OCI-LY3 (cell line): ENCODE results near the gene ATP8A2.

Experiments used
- H2AFZ ChIP-seq: fragments of 200-600, 300-600 bp; shearing (Covaris generic); 2 replicates; pipeline ENCODE4 v1.6.0; 2014; ENCODE audit warnings: antibody characterized with exemption, low read depth, low read length
- H3K27ac ChIP-seq: fragments of 200-600, 300-600 bp; sonication (generic); 2 replicates; pipeline ENCODE4 v1.5.1; 2014; ENCODE audit warnings: mild to moderate bottlenecking, low read length, moderate library complexity, mixed read lengths
- H3K27me3 ChIP-seq: fragments of 200-600, 300-600 bp; sonication (generic); 2 replicates; pipeline ENCODE4 v1.6.1; 2014; ENCODE audit warnings: low read depth, low read length, mixed read lengths
- H3K36me3 ChIP-seq: fragments of 200-600, 300-600 bp; sonication (generic); replicated peaks from 2 replicates; pipeline ENCODE3; 2014; ENCODE audit warnings: low read depth, low read length, mixed read lengths
- H3K4me1 ChIP-seq: fragments of 300-600, 200-600 bp; sonication (generic); 2 replicates; pipeline ENCODE4 v1.6.1; 2014; ENCODE audit warnings: low read length, mixed read lengths
- H3K4me2 ChIP-seq: fragments of 200-600, 300-600 bp; sonication (generic); 2 replicates; pipeline ENCODE4 v1.6.1; 2014; ENCODE audit warnings: low read length, mixed read lengths
- H3K4me3 ChIP-seq: fragments of 300-600, 200-600 bp; sonication (generic); 2 replicates; pipeline ENCODE4 v1.5.1; 2014; ENCODE audit warnings: antibody characterized with exemption, mild to moderate bottlenecking, low read length, moderate library complexity
- H3K79me2 ChIP-seq: fragments of 300-600, 200-600 bp; shearing (Covaris generic); 2 replicates; pipeline ENCODE4 v1.6.1; 2014; ENCODE audit warnings: mild to moderate bottlenecking, low read length, mixed read lengths
- H3K9ac ChIP-seq: fragments of 300-600, 200-600 bp; shearing (Covaris generic); 2 replicates; pipeline ENCODE4 v1.6.0; 2014; ENCODE audit warnings: mild to moderate bottlenecking, low read length, moderate library complexity
- H3K9me3 ChIP-seq: fragments of 200-600, 300-600 bp; shearing (Covaris generic); 2 replicates; pipeline ENCODE4 v1.6.1; 2014; ENCODE audit warnings: low read length, mixed read lengths; ENCODE audit not compliant: insufficient read depth
- H4K20me1 ChIP-seq: fragments of 200-600, 300-600 bp; sonication (generic); 2 replicates; pipeline ENCODE4 v1.6.1; 2016; ENCODE audit warnings: low read length, mixed read lengths; ENCODE audit not compliant: insufficient read depth
- EZH2phosphoT487 ChIP-seq: fragments of 200-600 bp; shearing (Covaris generic); IDR thresholded peaks from 2 replicates; pipeline ENCODE4 v1.6.1; 2018; ENCODE audit warnings: antibody characterized with exemption, mixed run types, low read depth
- TF ChIP-seq, protein P1 (sequence below): fragments of 200-600, 300-600 bp; sonication (generic); IDR thresholded peaks from 2 replicates; pipeline ENCODE4 v1.5.1; 2014; ENCODE audit warnings: antibody characterized with exemption, low read length, low read depth

Gene ATP8A2

DNA sequence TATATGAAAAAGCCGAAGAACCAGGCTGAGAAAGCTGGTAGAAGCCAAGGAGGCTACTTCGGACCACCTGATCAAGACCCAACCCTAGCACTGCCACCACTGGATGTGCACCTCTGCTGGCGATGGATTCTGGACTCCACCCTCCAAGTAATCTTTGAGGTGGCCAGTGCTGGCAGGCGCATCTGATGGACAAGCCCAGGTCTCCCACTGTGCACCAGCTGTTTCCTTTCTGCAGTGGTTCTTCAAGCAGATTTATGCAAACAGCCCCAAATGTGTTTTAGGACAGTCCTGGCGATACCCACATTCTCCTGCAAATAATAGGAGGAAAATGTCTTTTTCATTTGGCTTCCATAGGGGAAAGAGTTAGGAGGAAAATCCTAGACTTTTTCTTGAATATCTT lies 507.7 kb downstream of the ATP8A2 start:
- Histone ChIP-seq H3K27ac (no peak overlapping the region), H4K20me1 (no peaks in the 10 kb centered on the region), H3K79me2 (no peaks in the 10 kb centered on the region), H3K4me2 (no peak overlapping the region), H3K36me3 (no peaks in the 10 kb centered on the region), H3K4me1 (no peaks in the 10 kb centered on the region), H3K9ac (no peak overlapping the region), H3K27me3 (peaks cover 8% of the 10 kb centered on the region), H3K4me3 (no peak overlapping the region), H3K9me3 (no peaks in the 10 kb centered on the region), H2AFZ (no peak overlapping the region)
- TF ChIP-seq, protein P1, sequence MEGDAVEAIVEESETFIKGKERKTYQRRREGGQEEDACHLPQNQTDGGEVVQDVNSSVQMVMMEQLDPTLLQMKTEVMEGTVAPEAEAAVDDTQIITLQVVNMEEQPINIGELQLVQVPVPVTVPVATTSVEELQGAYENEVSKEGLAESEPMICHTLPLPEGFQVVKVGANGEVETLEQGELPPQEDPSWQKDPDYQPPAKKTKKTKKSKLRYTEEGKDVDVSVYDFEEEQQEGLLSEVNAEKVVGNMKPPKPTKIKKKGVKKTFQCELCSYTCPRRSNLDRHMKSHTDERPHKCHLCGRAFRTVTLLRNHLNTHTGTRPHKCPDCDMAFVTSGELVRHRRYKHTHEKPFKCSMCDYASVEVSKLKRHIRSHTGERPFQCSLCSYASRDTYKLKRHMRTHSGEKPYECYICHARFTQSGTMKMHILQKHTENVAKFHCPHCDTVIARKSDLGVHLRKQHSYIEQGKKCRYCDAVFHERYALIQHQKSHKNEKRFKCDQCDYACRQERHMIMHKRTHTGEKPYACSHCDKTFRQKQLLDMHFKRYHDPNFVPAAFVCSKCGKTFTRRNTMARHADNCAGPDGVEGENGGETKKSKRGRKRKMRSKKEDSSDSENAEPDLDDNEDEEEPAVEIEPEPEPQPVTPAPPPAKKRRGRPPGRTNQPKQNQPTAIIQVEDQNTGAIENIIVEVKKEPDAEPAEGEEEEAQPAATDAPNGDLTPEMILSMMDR: no peak
- TF ChIP-seq EZH2phosphoT487: no peak

- Histone ChIP-seq H3K4me1 (no peaks in the 10 kb centered on the region), H3K27me3 (peaks cover 8% of the 10 kb centered on the region), H4K20me1 (no peaks in the 10 kb centered on the region), H3K79me2 (no peaks in the 10 kb centered on the region), H3K4me3 (no peak overlapping the region), H2AFZ (no peak overlapping the region), H3K9me3 (no peaks in the 10 kb centered on the region), H3K36me3 (no peaks in the 10 kb centered on the region), H3K4me2 (no peak overlapping the region), H3K9ac (no peak overlapping the region), H3K27ac (no peak overlapping the region)
- TF ChIP-seq, protein P1: no peak
- TF ChIP-seq EZH2phosphoT487: no peak
Observed at GRCh38 chr13:25881136-25881926, 509.6 kb downstream of the ATP8A2 start.

- Histone ChIP-seq H3K4me2 (no peak overlapping the region), H3K9me3 (no peaks in the 10 kb centered on the region), H3K27me3 (peaks cover 8% of the 10 kb centered on the region), H3K9ac (no peak overlapping the region), H3K36me3 (no peaks in the 10 kb centered on the region), H3K27ac (no peak overlapping the region), H2AFZ (no peak overlapping the region), H3K4me1 (no peaks in the 10 kb centered on the region), H3K79me2 (no peaks in the 10 kb centered on the region), H4K20me1 (no peaks in the 10 kb centered on the region), H3K4me3 (no peak overlapping the region)
- TF ChIP-seq EZH2phosphoT487: no peak
- TF ChIP-seq, protein P1: no peak
Observed at GRCh38 chr13:25881971-25882451, 510.2 kb downstream of the ATP8A2 start.

DNA sequence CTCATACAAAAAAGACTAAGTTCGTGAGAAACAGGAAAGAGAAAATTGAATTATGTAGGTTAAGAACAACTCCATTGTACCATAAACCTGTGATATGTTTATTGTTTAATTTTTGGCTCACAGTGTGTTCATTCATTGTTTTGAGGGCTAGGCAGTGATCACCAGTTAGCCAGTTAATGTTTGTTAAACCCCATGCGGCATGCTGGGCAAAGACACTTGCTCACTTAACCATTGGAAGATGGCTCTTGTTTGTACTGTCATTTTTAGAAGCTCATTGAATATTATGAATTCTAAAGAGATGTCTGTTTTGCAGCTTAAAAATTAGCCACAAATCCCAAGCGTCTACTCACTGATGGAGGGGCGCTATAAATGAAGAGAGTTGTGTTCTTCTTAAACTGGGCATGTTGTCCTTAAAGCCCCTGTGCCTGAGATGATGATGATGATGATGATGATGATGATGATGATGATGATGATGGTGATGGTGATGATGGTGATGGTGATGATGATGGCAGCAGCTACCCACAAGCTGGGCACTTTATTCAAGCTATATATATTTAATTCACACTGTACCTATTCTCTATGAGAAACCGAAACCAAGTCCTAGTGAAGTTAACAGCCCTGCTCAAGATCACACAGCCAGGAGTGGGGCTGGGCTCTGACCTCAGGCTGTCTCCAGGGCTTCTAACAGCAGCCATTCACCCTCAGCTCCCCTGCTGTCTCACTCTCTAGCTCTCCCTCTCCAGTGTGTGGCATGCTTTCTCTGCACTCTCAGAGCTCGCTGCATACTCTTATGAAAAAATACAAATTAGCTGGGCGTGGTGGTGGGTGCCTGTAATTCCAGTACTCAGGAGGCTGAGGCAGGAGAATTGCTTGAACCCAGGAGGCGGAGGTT lies 510.9 kb downstream of the ATP8A2 start:
- Histone ChIP-seq H3K36me3 (no peaks in the 10 kb centered on the region), H3K4me1 (no peaks in the 10 kb centered on the region), H3K79me2 (no peaks in the 10 kb centered on the region), H3K27me3 (peaks cover 8% of the 10 kb centered on the region), H3K4me3 (no peak overlapping the region), H3K4me2 (peak overlapping the region; percentile 35), H4K20me1 (no peaks in the 10 kb centered on the region), H3K27ac (no peak overlapping the region), H3K9ac (no peak overlapping the region), H3K9me3 (no peaks in the 10 kb centered on the region), H2AFZ (no peak overlapping the region)
- no peak for TF ChIP-seq EZH2phosphoT487
- TF ChIP-seq, protein P1: no peak
